WTC11 (cell line): ENCODE data around the gene FRMD5. TPM values are rescaled to one million over a fixed set of nuclear protein-coding genes. Genes with fewer than 3 reads are reported as not detected.

Experiments
- ATAC-seq: fragments of 200-7000 bp; cut with Tn5 transposase; 2 replicates; pipeline ENCODE4 v1.10.0; 2021; ENCODE audit warnings: mild to moderate bottlenecking, moderate library complexity
- CTCF ChIA-PET: fragments of 300-600 bp; sonication (Branson Sonifier 250); formaldehyde crosslinking; loops from one replicate; lab custom pipeline; 2021; ENCODE audit warnings: antibody characterized with exemption; lab: Charles Lee
- POLR2A ChIA-PET: fragments of 350-600 bp; sonication (Branson Sonifier 250); formaldehyde crosslinking; loops from one replicate; lab custom pipeline; 2021; ENCODE audit warnings: antibody characterized with exemption; lab: Charles Lee
- DNase-seq: peaks from one replicate; pipeline ENCODE4 v3.0.0; 2021; ENCODE audit warnings: low spot score
- H3K27ac Mint-ChIP-seq: 2 replicates; pipeline ENCODE4 v1.8.0; 2021; ENCODE audit warnings: mixed read lengths
- H3K27me3 Mint-ChIP-seq: 2 replicates; pipeline ENCODE4 v1.8.0; 2021; ENCODE audit warnings: low read depth, mild to moderate bottlenecking, moderate library complexity, mixed read lengths
- H3K36me3 Mint-ChIP-seq: 2 replicates; pipeline ENCODE4 v1.8.0; 2021; ENCODE audit warnings: mixed read lengths
- H3K4me1 Mint-ChIP-seq: 2 replicates; pipeline ENCODE4 v1.8.0; 2022; ENCODE audit warnings: mixed read lengths
- H3K4me3 Mint-ChIP-seq: 2 replicates; pipeline ENCODE4 v1.8.0; 2021; ENCODE audit warnings: mild to moderate bottlenecking, moderate library complexity, mixed read lengths
- H3K9me3 Mint-ChIP-seq: 2 replicates; pipeline ENCODE4 v1.8.0; 2021; ENCODE audit warnings: mixed read lengths
- CREB1 ChIP-seq: sonication (generic); formaldehyde crosslinking; IDR thresholded peaks from 2 replicates; pipeline ENCODE4 v1.8.0; 2023; ENCODE audit warnings: mild to moderate bottlenecking, missing genetic modification reagents
- CREM ChIP-seq: sonication (generic); formaldehyde crosslinking; IDR thresholded peaks from 2 replicates; pipeline ENCODE4 v1.8.1; 2022; ENCODE audit warnings: mild to moderate bottlenecking, missing genetic modification reagents, moderate library complexity
- E2F5 ChIP-seq: sonication (generic); formaldehyde crosslinking; IDR thresholded peaks from 2 replicates; pipeline ENCODE4 v1.8.1; 2022; ENCODE audit warnings: mild to moderate bottlenecking, moderate library complexity, missing genetic modification reagents
- ERG ChIP-seq: fragments of 250-450 bp; sonication (Bioruptor Pico); IDR thresholded peaks from 2 replicates; pipeline ENCODE4 v1.8.0; 2021; ENCODE audit warnings: mild to moderate bottlenecking
- ESRRA ChIP-seq: sonication (generic); formaldehyde crosslinking; IDR thresholded peaks from 2 replicates; pipeline ENCODE4 v1.8.1; 2022; ENCODE audit warnings: mild to moderate bottlenecking, missing genetic modification reagents, borderline replicate concordance
- HMGXB4 ChIP-seq: sonication (generic); formaldehyde crosslinking; IDR thresholded peaks from 2 replicates; pipeline ENCODE4 v1.8.1; 2023; ENCODE audit warnings: mild to moderate bottlenecking, moderate library complexity, missing genetic modification reagents
- IRF2 ChIP-seq: sonication (generic); formaldehyde crosslinking; IDR thresholded peaks from 2 replicates; pipeline ENCODE4 v1.8.0; 2022; ENCODE audit warnings: low read depth, missing genetic modification reagents, borderline replicate concordance
- MAX ChIP-seq: sonication (generic); formaldehyde crosslinking; IDR thresholded peaks from 2 replicates; pipeline ENCODE4 v1.8.0; 2022; ENCODE audit warnings: mild to moderate bottlenecking, missing genetic modification reagents
- MYBL2 ChIP-seq: sonication (generic); formaldehyde crosslinking; IDR thresholded peaks from 2 replicates; pipeline ENCODE4 v1.8.1; 2023; ENCODE audit warnings: mild to moderate bottlenecking, moderate library complexity, missing genetic modification reagents
- NFE2L1 ChIP-seq: sonication (generic); formaldehyde crosslinking; IDR thresholded peaks from 2 replicates; pipeline ENCODE4 v1.8.1; 2023; ENCODE audit warnings: missing genetic modification reagents
- NR1H2 ChIP-seq: sonication (generic); formaldehyde crosslinking; IDR thresholded peaks from 2 replicates; pipeline ENCODE4 v1.9.0; 2021; ENCODE audit warnings: mild to moderate bottlenecking, moderate library complexity, missing genetic modification reagents
- OVOL2 ChIP-seq: fragments of 250-450 bp; sonication (Bioruptor Pico); IDR thresholded peaks from 2 replicates; pipeline ENCODE4 v1.9.0; 2021; ENCODE audit warnings: mild to moderate bottlenecking, borderline replicate concordance
- PRRX2 ChIP-seq: fragments of 250-450 bp; sonication (Bioruptor Pico); IDR thresholded peaks from 2 replicates; pipeline ENCODE4 v1.8.0; 2021; ENCODE audit warnings: mild to moderate bottlenecking
- SMAD3 ChIP-seq: sonication (generic); formaldehyde crosslinking; IDR thresholded peaks from 2 replicates; pipeline ENCODE4 v1.8.0; 2022; ENCODE audit warnings: missing genetic modification reagents, mild to moderate bottlenecking, borderline replicate concordance
- STAT6 ChIP-seq: sonication (generic); formaldehyde crosslinking; conservative IDR thresholded peaks from 2 replicates; pipeline ENCODE4 v1.8.1; 2023; ENCODE audit warnings: mild to moderate bottlenecking, low read depth, missing genetic modification reagents, moderate library complexity
- TP53 ChIP-seq: sonication (generic); formaldehyde crosslinking; IDR thresholded peaks from 2 replicates; pipeline ENCODE4 v1.8.1; 2023; ENCODE audit warnings: mild to moderate bottlenecking, missing genetic modification reagents
- USF2 ChIP-seq: sonication (generic); formaldehyde crosslinking; IDR thresholded peaks from 2 replicates; pipeline ENCODE4 v1.8.1; 2023; ENCODE audit warnings: mild to moderate bottlenecking, missing genetic modification reagents, moderate library complexity
- ZNF263 ChIP-seq: sonication (generic); formaldehyde crosslinking; IDR thresholded peaks from 2 replicates; pipeline ENCODE4 v1.8.1; 2022; ENCODE audit warnings: low read depth, mild to moderate bottlenecking, moderate library complexity, missing genetic modification reagents
- ZNF396 ChIP-seq: fragments of 250-450 bp; sonication (Bioruptor Pico); IDR thresholded peaks from 2 replicates; pipeline ENCODE4 v1.8.0; 2021; ENCODE audit warnings: mild to moderate bottlenecking, moderate library complexity, borderline replicate concordance
- ZNF416 ChIP-seq: fragments of 250-450 bp; sonication (Bioruptor Pico); IDR thresholded peaks from 2 replicates; pipeline ENCODE4 v1.9.0; 2021; ENCODE audit warnings: mild to moderate bottlenecking, inconsistent platforms
- total RNA-seq: library from RNA; stranded (reverse); gene quantifications from 3 replicates; pipeline ENCODE4 v1.2.3, GENCODE V29; 2021

The FRMD5 gene
- total RNA-seq, 1 experiment from 2014 or later = 14.1 TPM

- no peaks in the 10 kb centered on the region for H3K9me3 Mint-ChIP-seq
- ATAC-seq (no peak), DNase-seq (no peak)
- 0 out of 2 replicates have a peak, but pooled peaks cover 5% of the 10 kb centered on the region for H3K4me1 Mint-ChIP-seq
- no peak overlapping the region for H3K4me3 Mint-ChIP-seq
- ChIA-PET CTCF (no interaction called here), POLR2A (no interaction called here)
- no peaks in the 10 kb centered on the region for H3K36me3 Mint-ChIP-seq
- no peak overlapping the region for H3K27ac Mint-ChIP-seq
- TF ChIP-seq ZNF263 (no peak), NR1H2 (no peak), ERG (no peak), ZNF416 (CRISPR knock-in tag) (no peak), TP53 (CRISPR knock-in tag) (no peak), OVOL2 (CRISPR knock-in tag) (no peak), USF2 (CRISPR knock-in tag) (no peak), STAT6 (CRISPR knock-in tag) (no peak), SMAD3 (CRISPR knock-in tag) (no peak), MAX (no peak), CREM (CRISPR knock-in tag) (no peak), MYBL2 (CRISPR knock-in tag) (no peak), PRRX2 (CRISPR knock-in tag) (no peak), ZNF396 (CRISPR knock-in tag) (no peak), CREB1 (CRISPR knock-in tag) (no peak), ESRRA (CRISPR knock-in tag) (no peak), HMGXB4 (CRISPR knock-in tag) (no peak)
- H3K27me3 Mint-ChIP-seq = no peaks in the 10 kb centered on the region
Observed at GRCh38 chr15:44058126-44058525, 136.9 kb downstream of the FRMD5 start.

- H3K9me3 Mint-ChIP-seq = 0 out of 2 replicates have a peak, but pooled peaks cover under 1% of the 10 kb centered on the region
Observed at GRCh38 chr15:44045661-44046060, 149.4 kb downstream of the FRMD5 start.

More at GRCh38 chr15:44045661-44046060, 149.4 kb downstream of the FRMD5 start:
- H3K4me1 Mint-ChIP-seq = no peaks in the 10 kb centered on the region
- TF ChIP-seq IRF2 (CRISPR knock-in tag) (no peak), E2F5 (no peak), NFE2L1 (CRISPR knock-in tag) (no peak)
- H3K27ac Mint-ChIP-seq = no peak overlapping the region
- CTCF ChIA-PET = no interaction called here
- H3K4me3 Mint-ChIP-seq = no peak overlapping the region
- POLR2A ChIA-PET = no interaction called here
- DNase-seq (no peak), ATAC-seq (no peak)
- H3K27me3 Mint-ChIP-seq = no peaks in the 10 kb centered on the region
- H3K36me3 Mint-ChIP-seq = no peaks in the 10 kb centered on the region
